Fibroblast of the conjunctiva (primary cell): ENCODE results near the gene AKR1C4.

ENCODE experiments used
- DNase-seq: peaks from one replicate; pipeline ENCODE4 v3.0.0-alpha.2; 2010; ENCODE audit warnings: low read depth

The AKR1C4 gene

GRCh38 chr10:5266804-5267203 is 70.2 kb downstream of the AKR1C4 start:
- no peak for DNase-seq

- DNase-seq = no peak
These were observed 71.6 kb downstream of the AKR1C4 start for GRCh38 chr10:5268234-5268633.
